Endothelial cell of hepatic sinusoid (primary cell): ENCODE data around the gene SERINC3.
"Not testable (repeated sequence)": the region's sequence is repeated elsewhere in the genome, so short reads cannot be mapped to it uniquely, and the experiment has no call there.

Source experiments
- in situ Hi-C: cut with HindIII; loops from 2 replicates; pipeline ENCODE4 v1.10.0; 2017; ENCODE audit warnings: low sequenced_read_pairs

SERINC3 gene

DNA sequence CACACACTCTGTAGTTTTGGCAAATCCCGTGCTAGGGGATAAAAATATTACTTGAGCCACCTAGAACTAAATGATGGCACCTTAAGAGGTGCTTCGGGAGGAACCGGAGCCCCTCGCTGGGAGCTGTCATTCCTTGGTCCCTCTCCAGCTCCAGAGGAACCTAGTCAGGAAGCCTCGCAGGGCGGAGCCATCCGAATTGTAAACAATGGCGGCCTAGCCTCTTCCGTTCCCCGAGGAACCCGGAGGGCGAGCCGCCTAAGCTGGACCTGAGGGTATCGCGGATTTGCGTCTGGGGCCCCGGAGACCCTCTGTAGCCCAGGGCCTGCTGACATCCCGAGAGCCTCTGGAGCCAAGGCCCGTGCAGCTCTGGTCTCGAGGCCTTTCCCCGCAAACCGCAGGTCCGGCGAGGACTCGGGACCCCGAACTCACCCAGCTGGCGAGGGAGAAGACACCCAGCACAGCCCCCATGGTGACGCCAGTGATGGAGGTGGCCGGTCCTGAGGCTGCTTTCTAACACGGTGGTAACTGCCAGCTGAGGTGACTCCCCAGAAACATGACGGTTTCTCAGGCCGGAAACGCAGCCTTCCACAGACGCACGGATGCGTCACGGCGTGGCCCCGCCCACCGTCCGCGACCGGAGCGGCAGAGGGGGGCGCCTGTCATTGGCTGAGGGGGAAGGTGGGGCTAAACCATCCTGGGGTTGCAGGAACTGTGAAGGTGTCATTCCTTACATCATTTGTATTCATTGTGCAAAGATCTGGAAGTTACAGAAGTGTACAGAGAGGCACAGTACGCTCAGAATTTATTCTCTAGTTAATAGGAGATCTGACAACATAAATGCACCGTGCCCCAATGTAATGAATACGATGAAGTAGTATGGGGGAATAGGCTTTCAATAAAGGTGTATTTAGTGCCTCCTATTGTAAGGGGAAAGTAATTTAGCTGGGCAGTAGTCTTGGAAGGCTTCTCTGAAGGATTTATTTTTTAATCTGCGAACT, at the start of gene SERINC3:
Gene SERINC3, minus strand, starts transcription at position 587 of the 998 bp plus-strand sequence. Its CDS starts 119 bp downstream, at position 468.
- in situ Hi-C loops = no loop called here

DNA sequence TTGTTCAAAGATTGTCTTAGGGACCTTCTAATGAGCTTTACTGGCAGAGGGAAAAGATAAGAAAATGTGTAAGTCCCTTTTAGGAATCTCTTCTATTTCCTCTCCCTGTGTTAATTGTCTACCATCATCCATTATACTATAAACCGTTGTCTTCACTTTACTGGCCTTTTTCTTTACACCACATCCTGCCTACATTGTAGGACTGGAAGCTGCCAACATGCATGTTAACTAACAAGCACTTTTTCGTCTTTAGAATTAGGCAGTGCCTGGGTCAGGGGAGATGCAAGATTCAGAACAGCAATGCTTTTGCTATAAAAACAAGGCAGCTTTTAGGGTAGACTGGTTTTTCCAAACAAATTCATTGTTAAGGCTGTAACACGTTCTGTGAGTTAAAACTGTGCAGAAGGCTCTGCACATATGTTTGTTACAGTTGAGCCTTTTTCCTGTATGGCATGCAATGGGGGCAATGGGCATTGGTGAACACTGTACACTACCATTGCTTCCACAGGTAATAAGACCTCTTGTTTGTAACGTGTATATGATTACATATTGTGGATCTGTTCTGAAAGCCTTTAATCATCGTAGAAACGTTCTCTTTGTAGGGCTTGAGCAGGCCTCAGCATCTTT, 49.6 kb upstream of the SERINC3 start:
- in situ Hi-C loops = no loop called here

DNA sequence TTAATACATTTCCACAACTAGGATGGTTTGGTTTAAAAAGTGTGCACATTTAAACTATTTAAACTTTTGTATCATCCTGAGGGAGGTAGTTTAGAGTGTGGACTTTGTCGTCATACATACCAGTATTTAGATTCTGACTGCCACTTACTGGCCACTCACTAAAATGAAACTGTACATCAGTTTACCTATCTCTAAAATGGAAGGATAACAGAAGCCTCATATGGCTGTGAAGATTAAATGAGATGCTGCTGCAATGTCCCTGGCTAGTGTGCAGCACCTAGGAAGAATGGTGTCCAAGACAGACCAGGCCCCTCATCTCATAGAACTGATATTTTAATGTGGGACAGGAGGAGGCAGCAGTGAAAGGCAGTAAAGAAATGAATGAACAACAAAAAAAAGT, 48.5 kb upstream of the SERINC3 start:
- in situ Hi-C loops = no loop called here

DNA sequence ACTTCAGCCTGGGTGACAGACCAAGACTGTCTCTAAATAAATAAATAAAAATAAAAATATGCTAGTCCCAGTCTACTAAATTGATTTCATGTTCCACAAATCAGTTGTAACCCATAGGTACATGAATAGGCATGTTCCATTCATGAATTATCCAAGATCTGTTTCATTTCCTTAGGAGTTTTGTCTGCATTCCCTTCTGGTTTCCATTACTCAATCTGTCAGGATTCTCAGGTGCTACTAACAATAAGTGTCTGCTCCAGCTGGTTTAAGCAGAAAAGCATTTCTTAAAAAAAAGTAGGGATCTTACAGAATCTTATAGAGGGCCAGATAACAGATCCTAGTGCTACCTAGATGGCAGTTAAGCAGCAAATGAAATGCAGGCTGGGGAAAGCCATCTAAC, 44.9 kb upstream of the SERINC3 start:
- in situ Hi-C loops = no loop called here

DNA sequence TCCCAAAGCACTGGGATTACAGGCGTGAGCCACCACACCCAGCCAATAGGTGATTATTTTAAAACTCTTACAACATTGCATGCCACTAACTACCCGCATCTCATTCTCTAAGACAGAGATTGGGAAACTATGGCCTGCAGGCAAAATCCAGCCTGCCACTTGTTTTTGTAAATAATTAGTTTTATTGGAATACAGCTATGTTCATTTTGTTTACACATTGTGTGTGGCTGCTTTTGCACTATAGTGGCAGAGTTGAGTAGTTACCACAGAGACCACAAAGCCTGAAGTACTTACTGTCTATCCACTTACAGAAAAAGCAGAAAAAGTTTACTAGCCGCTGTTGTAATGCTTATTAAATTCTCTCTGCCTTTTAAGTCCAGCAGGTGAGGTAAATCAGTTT, 44.1 kb upstream of the SERINC3 start:
- in situ Hi-C loops = no loop called here

DNA sequence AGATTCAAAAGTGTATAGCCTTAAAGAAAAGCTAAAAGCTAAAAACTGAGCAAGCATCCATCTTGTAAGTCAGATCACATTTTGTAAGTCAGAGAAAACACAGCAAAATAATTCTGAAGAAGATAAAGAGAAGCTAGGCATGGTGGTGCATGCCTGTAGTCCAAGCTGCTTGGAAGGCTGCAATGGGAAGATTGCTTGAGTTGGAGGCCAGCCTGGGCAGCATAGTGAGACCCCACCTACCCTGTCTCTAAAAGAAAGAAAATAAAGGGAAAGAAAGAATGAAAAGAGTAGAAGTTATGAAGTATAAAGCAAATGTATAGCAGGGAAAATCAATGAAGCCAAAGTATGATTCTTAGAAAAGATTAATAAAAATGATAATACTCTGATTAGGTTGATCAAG, 40.0 kb upstream of the SERINC3 start:
- in situ Hi-C loops = no loop called here

DNA sequence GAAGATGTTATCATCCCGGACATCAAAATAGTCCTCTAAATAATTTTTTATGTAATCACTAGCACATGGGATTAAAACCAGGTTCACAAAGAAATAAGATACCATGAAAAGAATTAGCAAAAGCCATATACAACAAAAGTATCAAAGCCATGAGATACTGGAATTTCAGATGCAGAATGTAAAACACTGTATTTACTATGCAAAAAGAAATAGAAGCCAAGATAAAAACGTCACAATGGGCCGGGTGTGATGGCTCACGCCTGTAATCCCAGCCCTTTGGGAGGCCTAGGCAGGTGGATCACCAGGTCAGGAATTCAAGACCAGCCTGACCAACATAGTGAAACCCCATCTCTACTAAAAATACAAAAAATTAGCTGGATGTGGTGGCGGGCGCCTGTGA, 38.9 kb upstream of the SERINC3 start:
- in situ Hi-C loops = not testable (repeated sequence)

DNA sequence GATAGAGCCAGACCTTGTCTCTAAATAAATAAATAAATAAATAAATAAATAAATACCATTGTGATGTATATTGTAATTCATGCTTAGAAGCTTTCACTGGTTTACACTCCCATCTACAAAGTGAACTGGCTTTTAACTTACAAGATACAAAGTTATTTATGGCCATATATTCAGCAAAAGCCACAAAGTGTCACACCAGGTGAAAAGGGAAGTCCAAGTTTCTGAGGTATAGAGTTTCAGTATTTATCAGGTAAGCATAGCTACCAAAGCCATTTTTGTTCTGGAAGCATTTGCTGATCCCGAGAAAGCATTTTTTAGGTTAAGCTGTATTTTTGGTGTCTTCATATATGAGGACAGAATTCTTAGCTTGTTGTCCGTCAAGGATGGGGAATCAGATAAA, 38.4 kb upstream of the SERINC3 start:
- in situ Hi-C loops = no loop called here

DNA sequence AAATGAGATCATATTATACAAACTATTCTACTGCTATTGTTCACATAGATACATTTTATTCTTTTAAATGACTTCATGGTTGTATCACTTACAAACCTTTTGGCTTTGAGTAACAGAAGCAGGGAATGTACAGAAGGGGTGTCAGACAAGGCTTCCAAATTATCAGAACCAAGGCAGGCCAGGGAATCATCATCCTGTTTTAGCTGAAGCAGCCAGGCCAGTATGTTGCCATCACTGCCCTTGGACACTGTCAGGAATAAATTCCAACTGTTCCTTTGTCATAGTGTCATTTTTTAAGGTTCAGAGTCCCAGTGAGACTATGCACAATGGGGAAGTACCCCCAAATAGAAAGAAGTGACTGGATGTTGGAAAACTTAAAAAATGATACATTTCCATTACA, 37.4 kb upstream of the SERINC3 start:
- in situ Hi-C loops = no loop called here

DNA sequence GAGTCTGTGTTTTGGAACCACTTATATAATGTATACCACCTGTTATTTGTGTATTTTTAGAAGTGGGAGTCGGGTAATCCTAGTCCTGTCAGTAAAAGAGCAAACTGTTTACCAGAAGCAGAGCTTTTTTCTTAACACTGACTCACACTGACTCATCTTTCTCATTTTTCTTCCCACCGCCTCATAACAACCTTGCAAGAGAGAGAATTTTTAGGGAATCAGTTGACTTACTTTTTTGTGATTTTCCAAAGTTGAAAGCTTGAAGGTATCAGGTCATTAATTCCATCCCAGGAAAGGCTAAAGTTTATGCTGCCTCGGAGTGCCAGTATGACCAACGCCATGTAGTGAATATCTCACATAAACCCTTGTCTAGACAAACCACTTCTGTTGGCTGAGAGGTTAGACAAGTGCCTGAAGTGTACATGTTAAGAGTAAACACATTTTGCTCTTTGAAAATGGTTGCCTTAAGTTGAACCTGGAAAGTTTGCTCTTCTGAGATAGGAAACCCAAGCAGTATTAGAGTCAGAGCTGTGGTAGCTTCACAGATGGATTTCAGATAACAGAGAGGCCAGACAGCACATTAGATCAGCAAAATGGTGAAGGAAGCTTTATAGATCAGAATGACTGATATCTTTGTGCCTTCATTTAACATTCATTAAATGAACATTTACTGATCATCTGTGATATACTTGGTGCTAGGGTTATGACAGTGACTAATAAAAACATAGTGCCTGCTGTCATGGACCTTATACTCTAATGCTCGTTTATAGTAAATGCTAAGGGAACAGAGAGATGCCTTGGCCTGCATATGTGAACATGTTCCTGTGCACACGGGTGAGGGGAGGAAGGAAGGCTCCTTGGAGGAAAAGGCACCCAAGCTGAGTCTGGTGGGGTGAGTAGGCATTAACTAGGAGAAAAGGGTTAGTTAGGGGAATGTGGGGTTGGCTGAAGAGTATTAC, 31.4 kb upstream of the SERINC3 start:
- in situ Hi-C loops = loop anchor here (5.0 kb wide), 2 partner anchors 36 to 64 kb away; no protein-coding TSS in a partner anchor

DNA sequence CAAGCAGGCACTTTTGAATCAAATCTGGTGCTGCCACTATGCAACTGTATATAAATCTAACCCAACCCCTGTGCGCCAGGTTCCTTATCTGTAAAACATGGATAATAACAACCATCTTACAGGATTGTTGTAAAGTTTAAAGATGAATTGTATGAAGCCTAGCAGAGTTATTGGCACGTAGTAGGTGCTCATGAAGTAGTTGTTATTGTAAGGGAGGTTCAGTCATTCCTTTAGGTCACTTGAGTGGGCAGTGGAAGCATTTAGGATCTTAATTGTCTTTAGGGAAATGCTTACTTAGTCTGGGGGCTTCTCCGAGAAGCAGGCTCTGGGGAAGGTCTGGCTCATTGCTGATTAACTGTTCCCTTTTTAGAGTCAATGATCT, 30.7 kb upstream of the SERINC3 start:
- in situ Hi-C loops = loop anchor here (5.0 kb wide), 2 partner anchors 35 to 65 kb away; no protein-coding TSS in a partner anchor

DNA sequence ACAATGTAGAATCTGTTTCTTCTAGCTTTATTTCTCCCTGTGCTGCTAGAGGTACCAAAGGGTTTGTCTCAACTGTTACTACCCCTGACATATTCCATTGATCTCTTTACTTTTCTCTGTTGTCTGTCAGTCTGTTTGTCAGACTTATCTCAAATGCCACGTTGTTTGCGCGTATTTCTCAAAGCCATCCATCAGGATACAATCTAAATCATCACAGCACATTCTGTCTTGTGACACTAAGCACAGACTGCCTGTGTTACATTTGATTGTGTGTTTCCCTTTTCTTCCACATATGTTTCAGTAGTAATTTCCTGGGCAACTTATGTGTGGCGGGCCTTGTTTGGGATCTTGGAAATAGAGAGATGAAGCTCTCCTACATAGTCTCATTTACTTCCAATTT, 30.2 kb upstream of the SERINC3 start:
- in situ Hi-C loops = loop anchor here (5.0 kb wide), 2 partner anchors 35 to 65 kb away; no protein-coding TSS in a partner anchor

DNA sequence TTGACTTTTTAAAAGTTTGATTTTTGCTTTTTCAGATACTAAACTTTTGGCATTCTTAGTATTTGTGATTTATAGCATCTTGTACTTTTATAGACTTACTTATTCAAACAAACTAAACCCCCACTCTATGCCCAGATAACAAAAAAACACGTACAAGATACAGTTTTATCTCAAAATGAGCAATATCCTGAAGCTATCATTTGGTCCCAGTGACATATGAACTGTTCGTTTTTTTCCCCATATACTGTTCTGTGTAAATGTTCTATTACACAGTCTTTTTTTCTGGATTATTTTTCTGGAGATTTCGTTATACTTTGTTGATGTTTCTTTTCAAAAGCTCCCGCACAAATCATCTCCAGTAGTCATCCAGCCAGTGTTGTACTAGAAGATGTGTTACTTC, 27.3 kb upstream of the SERINC3 start:
- in situ Hi-C loops = loop anchor here (25.0 kb wide), 1 partner anchor 162 kb away; no protein-coding TSS in a partner anchor

DNA sequence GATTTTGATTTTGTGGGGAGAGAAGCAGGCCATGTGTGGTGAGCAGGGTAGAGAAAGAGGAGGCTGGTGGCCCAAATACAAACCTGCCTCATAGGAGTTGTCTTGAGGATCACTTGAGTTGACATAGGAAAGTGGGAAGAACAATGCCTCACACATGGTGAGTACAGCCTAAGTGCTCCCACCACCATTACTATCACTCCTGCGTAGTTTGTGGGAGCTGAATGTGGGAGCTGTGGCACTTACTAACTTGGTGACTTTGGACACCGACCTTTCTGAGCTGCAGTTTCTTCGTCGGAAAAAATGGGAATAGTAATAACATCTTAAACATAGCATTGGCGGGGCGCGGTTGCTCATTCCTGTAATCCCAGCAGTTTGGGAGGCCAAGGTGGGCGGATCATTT, 25.5 kb upstream of the SERINC3 start:
- in situ Hi-C loops = loop anchor here (25.0 kb wide), 1 partner anchor 160 kb away; no protein-coding TSS in a partner anchor

DNA sequence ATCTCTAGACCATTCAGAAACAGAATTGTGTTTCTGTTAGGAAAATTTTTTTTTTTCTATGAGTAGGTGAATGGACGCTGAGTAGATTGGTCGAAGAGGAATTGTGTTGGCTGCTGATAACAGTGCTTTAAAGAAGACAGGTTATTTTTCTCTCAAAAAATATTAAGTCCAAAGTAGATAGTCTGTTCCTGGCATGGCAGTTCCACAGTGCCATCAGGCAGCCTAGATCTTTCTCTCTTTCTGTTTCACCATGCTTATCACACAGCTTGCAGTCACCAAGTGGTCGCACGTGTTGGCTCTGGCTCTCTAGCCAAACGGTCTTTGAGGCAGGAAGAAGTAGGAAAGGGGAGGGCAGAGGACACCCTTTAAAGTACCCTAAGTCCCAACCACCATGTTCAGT, 22.4 kb upstream of the SERINC3 start:
- in situ Hi-C loops = loop anchor here (25.0 kb wide), 1 partner anchor 157 kb away; no protein-coding TSS in a partner anchor

DNA sequence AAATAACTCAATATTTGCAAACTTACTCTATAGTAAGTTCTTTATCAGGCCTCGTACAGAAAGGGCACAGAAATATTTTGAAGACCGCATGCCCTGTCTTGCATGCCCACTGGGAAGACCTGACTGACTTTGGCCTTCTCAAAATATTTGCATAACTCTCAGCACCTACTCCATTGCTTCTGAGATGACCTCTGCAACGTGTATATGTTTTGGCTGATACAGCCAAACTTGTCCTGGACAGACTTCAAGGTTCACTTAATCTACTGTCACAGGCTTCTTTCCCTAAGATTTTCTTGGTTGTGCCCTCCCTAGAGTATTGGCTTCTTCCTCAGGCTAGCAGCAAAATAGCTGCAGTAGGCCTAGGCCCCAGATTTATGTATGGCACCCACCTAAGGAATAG, 21.5 kb upstream of the SERINC3 start:
- in situ Hi-C loops = loop anchor here (25.0 kb wide), 1 partner anchor 156 kb away; no protein-coding TSS in a partner anchor

DNA sequence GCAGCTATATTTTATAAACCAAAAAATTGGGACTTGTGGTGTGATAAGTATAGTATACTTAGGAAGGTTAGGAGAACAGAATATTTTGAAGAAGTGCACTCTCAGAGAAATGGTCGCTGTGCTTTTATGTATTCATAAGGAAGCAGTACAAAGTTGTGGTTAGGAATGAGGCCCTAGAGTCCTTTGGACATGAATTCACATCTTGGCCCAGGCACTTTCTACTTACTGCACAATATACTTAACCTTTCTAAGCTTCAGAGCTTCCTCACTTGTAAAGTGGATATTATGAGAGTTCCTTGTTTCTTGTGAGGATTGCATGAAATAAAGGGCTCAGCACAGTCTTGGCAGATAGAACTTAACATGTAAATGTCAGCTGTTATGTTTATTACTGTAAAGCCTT, 21.0 kb upstream of the SERINC3 start:
- in situ Hi-C loops = loop anchor here (25.0 kb wide), 1 partner anchor 156 kb away; no protein-coding TSS in a partner anchor

DNA sequence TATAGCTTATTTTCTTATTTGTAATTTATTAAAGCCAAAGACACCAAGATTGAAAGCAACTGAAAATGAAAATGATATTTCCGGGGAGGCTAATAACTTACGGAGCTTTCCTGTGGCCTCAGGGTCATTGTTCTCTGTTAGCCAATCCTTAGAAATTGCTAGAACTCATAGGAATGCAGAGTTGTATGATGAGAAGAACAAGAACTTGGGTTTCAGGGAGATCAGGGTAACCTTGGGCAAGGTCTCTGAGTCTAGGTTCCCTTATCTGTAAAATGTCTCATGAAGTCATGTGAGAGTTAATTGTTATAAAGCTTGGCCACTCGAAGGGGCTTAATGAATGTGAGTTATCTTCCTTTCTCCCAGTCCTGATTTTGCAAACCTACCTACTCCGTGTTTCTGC, 20.1 kb upstream of the SERINC3 start:
- in situ Hi-C loops = loop anchor here (25.0 kb wide), 1 partner anchor 155 kb away; no protein-coding TSS in a partner anchor

DNA sequence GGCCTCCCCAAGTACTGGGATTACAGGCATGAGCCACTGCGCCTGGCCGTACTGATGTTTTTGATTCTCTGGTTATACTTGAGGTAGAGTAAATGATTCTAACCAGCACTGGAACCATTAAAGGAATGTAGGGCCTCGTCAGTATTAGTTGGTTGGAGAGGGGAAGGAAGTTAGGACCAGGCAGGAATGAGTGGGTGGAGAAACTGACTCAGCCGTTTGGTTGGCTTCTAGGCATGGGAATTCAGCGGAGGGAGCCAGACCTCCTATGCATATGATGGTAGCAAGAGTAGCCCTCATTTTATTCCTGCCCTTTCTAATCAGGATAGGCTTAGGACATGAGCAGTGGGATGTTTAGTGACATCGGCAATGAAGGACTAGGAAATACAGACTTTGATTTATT, 19.0 kb upstream of the SERINC3 start:
- in situ Hi-C loops = loop anchor here (25.0 kb wide), 1 partner anchor 154 kb away; no protein-coding TSS in a partner anchor

DNA sequence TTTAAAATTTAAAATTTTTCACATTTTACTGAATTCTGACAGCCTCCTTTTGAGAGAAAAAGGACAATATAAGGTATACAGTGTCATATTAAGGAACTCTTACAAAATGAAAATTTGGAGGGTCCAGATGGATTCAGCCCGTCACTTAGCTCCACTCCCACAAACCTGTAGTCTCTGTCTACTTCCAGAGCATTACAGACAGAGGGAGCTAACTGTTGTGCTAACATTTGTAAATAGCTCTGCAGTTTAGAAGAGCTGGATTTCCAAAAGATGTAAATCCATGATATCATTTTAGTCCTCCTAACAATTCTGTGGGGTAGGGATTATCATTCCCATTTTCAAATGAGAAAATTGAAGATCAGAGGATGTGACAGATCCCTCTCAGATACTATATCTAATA, 16.1 kb upstream of the SERINC3 start:
- in situ Hi-C loops = loop anchor here (5.0 to 25.0 kb wide), 2 partner anchors 54 to 151 kb away; no protein-coding TSS in a partner anchor
